OCI-LY1 (cell line): ENCODE results near the gene WDR62.

Experiments used
- H2AFZ ChIP-seq: fragments of 200-600 bp; sonication (generic), shearing (Covaris generic); 2 replicates; pipeline ENCODE4 v1.6.0; 2014; ENCODE audit warnings: antibody characterized with exemption, mild to moderate bottlenecking, low read length
- H3F3A ChIP-seq: fragments of 200-600 bp; sonication (generic), shearing (Covaris generic); 2 replicates; pipeline ENCODE4 v1.6.0; 2014; ENCODE audit warnings: mild to moderate bottlenecking, antibody characterized with exemption, low read length, moderate library complexity; ENCODE audit not compliant: insufficient read depth
- H3K27ac ChIP-seq: fragments of 200-600 bp; sonication (generic); 2 replicates; pipeline ENCODE4 v1.5.1; 2014; ENCODE audit warnings: low read length, mixed run types, mild to moderate bottlenecking, low read depth; ENCODE audit not compliant: poor library complexity, severe bottlenecking
- H3K27me3 ChIP-seq: fragments of 200-600 bp; sonication (generic); 2 replicates; pipeline ENCODE4 v1.6.0; 2014; ENCODE audit warnings: antibody characterized with exemption, mild to moderate bottlenecking, low read length, moderate library complexity; ENCODE audit not compliant: insufficient read depth
- H3K36me3 ChIP-seq: fragments of 200-600 bp; sonication (generic); 2 replicates; pipeline ENCODE4 v1.6.1; 2014; ENCODE audit warnings: mild to moderate bottlenecking, antibody characterized with exemption, low read length, moderate library complexity, mixed read lengths; ENCODE audit not compliant: insufficient read depth
- H3K4me1 ChIP-seq: fragments of 200-600 bp; sonication (generic); 2 replicates; pipeline ENCODE4 v1.5.1; 2014; ENCODE audit warnings: mild to moderate bottlenecking, low read length, moderate library complexity; ENCODE audit not compliant: insufficient read depth, severe bottlenecking
- H3K4me2 ChIP-seq: fragments of 200-600 bp; sonication (generic), shearing (Covaris generic); 2 replicates; pipeline ENCODE4 v1.6.1; 2014; ENCODE audit warnings: low read length
- H3K4me3 ChIP-seq: fragments of 200-600 bp; sonication (generic); 2 replicates; pipeline ENCODE4 v1.5.1; 2014; ENCODE audit warnings: low read length, low read depth, mild to moderate bottlenecking, mixed read lengths; ENCODE audit not compliant: poor library complexity, severe bottlenecking
- H3K79me2 ChIP-seq: fragments of 200-600 bp; shearing (Covaris generic); 2 replicates; pipeline ENCODE4 v1.6.1; 2016; ENCODE audit warnings: mixed run types, low read length, mixed read lengths; ENCODE audit not compliant: insufficient read depth
- H3K9ac ChIP-seq: fragments of 200-600 bp; sonication (generic), shearing (Covaris generic); 2 replicates; pipeline ENCODE4 v1.6.1; 2014; ENCODE audit warnings: mild to moderate bottlenecking, low read length, mixed read lengths
- H3K9me2 ChIP-seq: fragments of 200-600 bp; sonication (generic), shearing (Covaris generic); 2 replicates; pipeline ENCODE4 v1.6.1; 2014; ENCODE audit warnings: low read depth, mild to moderate bottlenecking, low read length, mixed read lengths
- H3K9me3 ChIP-seq: fragments of 200-600 bp; shearing (Covaris generic); 2 replicates; pipeline ENCODE4 v1.6.1; 2014; ENCODE audit warnings: low read length, mixed read lengths
- H4K20me1 ChIP-seq: fragments of 200-600 bp; sonication (generic), shearing (Covaris generic); 2 replicates; pipeline ENCODE4 v1.6.0; 2016; ENCODE audit warnings: mild to moderate bottlenecking, low read length; ENCODE audit not compliant: insufficient read depth
- EZH2 ChIP-seq: fragments of 200-600 bp; sonication (generic), shearing (Covaris generic); IDR thresholded peaks from 2 replicates; pipeline ENCODE4 v1.8.0; 2017; ENCODE audit warnings: borderline replicate concordance, mixed run types, mild to moderate bottlenecking, antibody characterized with exemption, low read length, moderate library complexity, mixed read lengths
- TF ChIP-seq, protein P1 (sequence below): fragments of 200-600 bp; sonication (generic), shearing (Covaris generic); IDR thresholded peaks from 2 replicates; pipeline ENCODE4 v1.5.1; 2017; ENCODE audit warnings: mild to moderate bottlenecking, antibody characterized with exemption, low read length, moderate library complexity, mixed read lengths

WDR62 gene

DNA sequence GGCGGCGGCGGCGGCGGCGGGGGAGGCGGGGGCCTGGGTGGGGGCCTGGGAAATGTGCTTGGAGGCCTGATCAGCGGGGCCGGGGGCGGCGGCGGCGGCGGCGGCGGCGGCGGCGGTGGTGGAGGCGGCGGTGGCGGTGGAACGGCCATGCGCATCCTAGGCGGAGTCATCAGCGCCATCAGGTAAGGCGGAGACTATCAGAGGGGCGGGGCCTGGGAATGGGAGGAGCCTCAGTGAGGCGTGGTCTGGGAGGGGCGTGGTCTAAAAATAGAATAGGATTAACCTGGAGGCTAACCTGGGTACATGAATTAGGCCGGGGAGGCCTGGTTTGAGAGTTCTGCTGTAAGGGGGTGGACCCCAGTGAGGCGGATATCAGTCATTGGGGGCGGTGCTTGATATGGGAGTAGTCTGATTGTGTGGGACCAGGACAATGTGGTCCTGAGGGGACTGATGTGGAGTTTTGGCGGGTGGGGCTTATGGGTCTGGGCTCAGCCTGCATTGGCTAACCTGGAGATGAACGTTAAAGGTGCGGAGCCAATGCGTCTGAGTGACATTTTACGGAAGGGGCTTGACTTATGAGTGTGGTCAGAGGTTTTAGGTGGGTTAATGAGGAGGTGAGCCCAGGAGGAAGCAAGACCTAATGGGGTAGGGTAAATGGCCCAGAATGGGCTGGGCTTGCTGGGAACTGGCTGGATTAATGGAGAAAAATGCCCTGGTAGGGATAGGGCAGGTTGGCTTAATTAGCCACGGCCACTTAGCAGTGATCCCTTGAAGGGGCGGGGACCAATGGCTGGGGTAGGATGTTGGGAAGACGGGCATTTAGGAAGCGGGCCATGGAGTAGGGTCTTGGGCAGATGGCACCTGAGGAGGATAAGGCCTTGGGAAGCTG, 86.6 kb downstream of the WDR62 start:
- no peak for TF ChIP-seq EZH2
- TF ChIP-seq, protein P1, sequence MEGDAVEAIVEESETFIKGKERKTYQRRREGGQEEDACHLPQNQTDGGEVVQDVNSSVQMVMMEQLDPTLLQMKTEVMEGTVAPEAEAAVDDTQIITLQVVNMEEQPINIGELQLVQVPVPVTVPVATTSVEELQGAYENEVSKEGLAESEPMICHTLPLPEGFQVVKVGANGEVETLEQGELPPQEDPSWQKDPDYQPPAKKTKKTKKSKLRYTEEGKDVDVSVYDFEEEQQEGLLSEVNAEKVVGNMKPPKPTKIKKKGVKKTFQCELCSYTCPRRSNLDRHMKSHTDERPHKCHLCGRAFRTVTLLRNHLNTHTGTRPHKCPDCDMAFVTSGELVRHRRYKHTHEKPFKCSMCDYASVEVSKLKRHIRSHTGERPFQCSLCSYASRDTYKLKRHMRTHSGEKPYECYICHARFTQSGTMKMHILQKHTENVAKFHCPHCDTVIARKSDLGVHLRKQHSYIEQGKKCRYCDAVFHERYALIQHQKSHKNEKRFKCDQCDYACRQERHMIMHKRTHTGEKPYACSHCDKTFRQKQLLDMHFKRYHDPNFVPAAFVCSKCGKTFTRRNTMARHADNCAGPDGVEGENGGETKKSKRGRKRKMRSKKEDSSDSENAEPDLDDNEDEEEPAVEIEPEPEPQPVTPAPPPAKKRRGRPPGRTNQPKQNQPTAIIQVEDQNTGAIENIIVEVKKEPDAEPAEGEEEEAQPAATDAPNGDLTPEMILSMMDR: no peak
- Histone ChIP-seq H4K20me1 (no peaks in the 10 kb centered on the region), H3K9me2 (no peaks in the 10 kb centered on the region), H3F3A (no peaks in the 10 kb centered on the region), H3K27ac (peak overlapping the region; percentile 80), H3K4me3 (peak overlapping the region; percentile 95), H3K27me3 (no peaks in the 10 kb centered on the region), H3K9ac (peak overlapping the region; percentile 94; the same call in 1 of the 2 replicates), H3K36me3 (peaks cover 33% of the 10 kb centered on the region), H3K79me2 (no peaks in the 10 kb centered on the region), H2AFZ (no peak overlapping the region), H3K4me2 (peak overlapping the region; percentile 75), H3K4me1 (peaks cover 21% of the 10 kb centered on the region), H3K9me3 (no peaks in the 10 kb centered on the region)

DNA sequence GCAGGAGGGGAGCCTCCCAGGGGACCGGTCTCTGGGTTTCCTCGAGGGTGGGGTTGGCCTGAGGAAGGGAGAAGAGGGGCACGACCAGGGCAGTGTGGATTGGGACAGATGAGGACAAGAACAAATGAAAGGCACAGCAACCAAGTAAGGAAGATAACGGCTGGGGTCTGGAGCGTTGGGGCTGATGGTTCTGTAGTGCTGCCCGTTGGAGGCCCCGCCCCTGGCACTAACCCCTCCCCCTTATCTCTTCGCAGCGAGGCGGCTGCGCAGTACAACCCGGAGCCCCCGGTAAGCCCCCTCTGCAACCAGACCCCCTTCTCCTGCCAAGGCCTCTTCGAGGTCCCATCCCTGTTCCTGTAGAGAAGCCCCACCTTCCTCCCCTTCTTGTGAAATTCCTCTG, 87.3 kb downstream of the WDR62 start:
- peaks cover 13% of the 10 kb centered on the region for H3K4me1 ChIP-seq
- peaks cover 41% of the 10 kb centered on the region for H3K36me3 ChIP-seq
- H3K9me2 ChIP-seq: no peaks in the 10 kb centered on the region
- TF ChIP-seq EZH2: no peak
- TF ChIP-seq, protein P1: no peak
- no peak overlapping the region for H3K9ac ChIP-seq
- H3K27ac ChIP-seq: no peak overlapping the region
- no peaks in the 10 kb centered on the region for H3F3A ChIP-seq
- no peaks in the 10 kb centered on the region for H4K20me1 ChIP-seq
- H3K27me3 ChIP-seq: no peaks in the 10 kb centered on the region
- H3K4me2 ChIP-seq: no peak overlapping the region
- no peaks in the 10 kb centered on the region for H3K79me2 ChIP-seq
- H3K4me3 ChIP-seq: no peak overlapping the region
- no peak overlapping the region for H2AFZ ChIP-seq
- no peaks in the 10 kb centered on the region for H3K9me3 ChIP-seq

DNA sequence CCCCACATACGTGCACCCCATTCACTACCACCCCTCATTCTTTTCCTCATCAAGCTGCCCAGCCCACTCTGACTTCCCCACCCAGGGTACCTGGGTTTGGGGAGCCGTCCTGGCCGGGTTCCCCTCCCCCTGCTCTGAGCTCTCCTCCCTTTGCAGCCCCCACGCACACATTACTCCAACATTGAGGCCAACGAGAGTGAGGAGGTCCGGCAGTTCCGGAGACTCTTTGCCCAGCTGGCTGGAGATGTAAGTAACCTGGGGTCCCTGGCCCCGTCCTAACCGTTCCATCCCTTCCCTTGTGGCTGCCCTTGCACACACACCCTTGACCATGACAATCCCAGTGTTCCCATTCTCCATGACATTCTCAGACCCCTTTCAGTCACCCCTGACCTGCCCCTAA, 87.8 kb downstream of the WDR62 start:
- H3K9me3 ChIP-seq: no peaks in the 10 kb centered on the region
- H3K9me2 ChIP-seq: no peaks in the 10 kb centered on the region
- H3K4me1 ChIP-seq: peaks cover 10% of the 10 kb centered on the region
- H2AFZ ChIP-seq: no peak overlapping the region
- H3K27me3 ChIP-seq: no peaks in the 10 kb centered on the region
- no peak overlapping the region for H3K4me2 ChIP-seq
- no peak for TF ChIP-seq EZH2
- TF ChIP-seq, protein P1: no peak
- H3K27ac ChIP-seq: no peak overlapping the region
- no peak overlapping the region for H3K9ac ChIP-seq
- H3K4me3 ChIP-seq: no peak overlapping the region
- H3F3A ChIP-seq: no peaks in the 10 kb centered on the region
- no peaks in the 10 kb centered on the region for H3K79me2 ChIP-seq
- no peaks in the 10 kb centered on the region for H4K20me1 ChIP-seq
- H3K36me3 ChIP-seq: peaks cover 44% of the 10 kb centered on the region
